ENCODE data around the gene RNF43.
A peak's percentile ranks its signal among the peaks of the same experiment; 100 is the strongest.

The RNF43 gene

GRCh38 chr17:58415371-58416055 lies 1.8 kb downstream of the RNF43 start:
- peaks cover 67% of the 10 kb centered on the region for H3K4me1 Mint-ChIP-seq (ENCODE audit: low read depth)
- H3K27ac Mint-ChIP-seq: peak overlapping the region; percentile 64
- H3K4me3 Mint-ChIP-seq: peak overlapping the region; percentile 59
- no peaks in the 10 kb centered on the region for H3K9me3 Mint-ChIP-seq
- H3K36me3 Mint-ChIP-seq (ENCODE audit: low read depth): peaks cover 3% of the 10 kb centered on the region
- DNase-seq (ENCODE audit: low spot score): peak; percentile 26
- H3K27me3 Mint-ChIP-seq (ENCODE audit: low read depth): peaks cover under 1% of the 10 kb centered on the region

GRCh38 chr17:58414596-58414997 lies 2.7 kb downstream of the RNF43 start:
- no peak for DNase-seq (ENCODE audit: low spot score)
- H3K4me1 Mint-ChIP-seq (ENCODE audit: low read depth): peaks cover 71% of the 10 kb centered on the region
- no peaks in the 10 kb centered on the region for H3K9me3 Mint-ChIP-seq
- peak overlapping the region; percentile 59 for H3K4me3 Mint-ChIP-seq
- no peaks in the 10 kb centered on the region for H3K27me3 Mint-ChIP-seq (ENCODE audit: low read depth)
- peak overlapping the region; percentile 73 for H3K27ac Mint-ChIP-seq
- H3K36me3 Mint-ChIP-seq (ENCODE audit: low read depth): peaks cover 3% of the 10 kb centered on the region

GRCh38 chr17:58413684-58414083 lies 3.6 kb downstream of the RNF43 start:
- Mint-ChIP-seq H3K27ac (peak overlapping the region; percentile 87), H3K9me3 (no peaks in the 10 kb centered on the region), H3K4me1 (ENCODE audit: low read depth) (peaks cover 80% of the 10 kb centered on the region), H3K27me3 (ENCODE audit: low read depth) (no peaks in the 10 kb centered on the region), H3K4me3 (peak overlapping the region; percentile 83), H3K36me3 (ENCODE audit: low read depth) (peaks cover 3% of the 10 kb centered on the region)
- no peak for DNase-seq (ENCODE audit: low spot score)

GRCh38 chr17:58412961-58413586 lies 4.3 kb downstream of the RNF43 start:
- no peaks in the 10 kb centered on the region for H3K9me3 Mint-ChIP-seq
- peak overlapping the region; percentile 87 for H3K27ac Mint-ChIP-seq

GRCh38 chr17:58412064-58412703 lies 5.2 kb downstream of the RNF43 start:
- no peaks in the 10 kb centered on the region for H3K9me3 Mint-ChIP-seq
- DNase-seq (ENCODE audit: low spot score): no peak
- H3K27me3 Mint-ChIP-seq (ENCODE audit: low read depth): no peaks in the 10 kb centered on the region
- peak overlapping the region; percentile 83 for H3K4me3 Mint-ChIP-seq
- peaks cover 79% of the 10 kb centered on the region for H3K4me1 Mint-ChIP-seq (ENCODE audit: low read depth)
- H3K36me3 Mint-ChIP-seq (ENCODE audit: low read depth): peaks cover 4% of the 10 kb centered on the region
- H3K27ac Mint-ChIP-seq: peak overlapping the region; percentile 79

More at GRCh38 chr17:58412961-58413586, 4.3 kb downstream of the RNF43 start:
- Mint-ChIP-seq H3K4me1 (ENCODE audit: low read depth) (peaks cover 81% of the 10 kb centered on the region), H3K4me3 (peak overlapping the region; percentile 83), H3K36me3 (ENCODE audit: low read depth) (peaks cover 3% of the 10 kb centered on the region), H3K27me3 (ENCODE audit: low read depth) (no peaks in the 10 kb centered on the region)
- DNase-seq (ENCODE audit: low spot score): peak; percentile 33

GRCh38 chr17:58411408-58411894 lies 5.9 kb downstream of the RNF43 start:
- Mint-ChIP-seq H3K9me3 (no peaks in the 10 kb centered on the region), H3K27me3 (ENCODE audit: low read depth) (no peaks in the 10 kb centered on the region), H3K36me3 (ENCODE audit: low read depth) (peaks cover 4% of the 10 kb centered on the region), H3K4me1 (ENCODE audit: low read depth) (peaks cover 72% of the 10 kb centered on the region), H3K4me3 (peak overlapping the region; percentile 83), H3K27ac (peak overlapping the region; percentile 79)
- no peak for DNase-seq (ENCODE audit: low spot score)

GRCh38 chr17:58410714-58411407 lies 6.5 kb downstream of the RNF43 start:
- no peaks in the 10 kb centered on the region for H3K9me3 Mint-ChIP-seq
- H3K27ac Mint-ChIP-seq: no peak overlapping the region
- peaks cover 4% of the 10 kb centered on the region for H3K36me3 Mint-ChIP-seq (ENCODE audit: low read depth)
- H3K27me3 Mint-ChIP-seq (ENCODE audit: low read depth): no peaks in the 10 kb centered on the region
- H3K4me3 Mint-ChIP-seq: peak overlapping the region; percentile 28
- H3K4me1 Mint-ChIP-seq (ENCODE audit: low read depth): peaks cover 68% of the 10 kb centered on the region
- no peak for DNase-seq (ENCODE audit: low spot score)

GRCh38 chr17:58409432-58409831 lies 7.9 kb downstream of the RNF43 start:
- DNase-seq (ENCODE audit: low spot score): no peak
- Mint-ChIP-seq H3K9me3 (no peaks in the 10 kb centered on the region), H3K4me1 (ENCODE audit: low read depth) (peaks cover 59% of the 10 kb centered on the region), H3K27me3 (ENCODE audit: low read depth) (no peaks in the 10 kb centered on the region), H3K27ac (no peak overlapping the region), H3K36me3 (ENCODE audit: low read depth) (peaks cover 6% of the 10 kb centered on the region), H3K4me3 (no peak overlapping the region)

GRCh38 chr17:58403311-58403710 lies 14.0 kb downstream of the RNF43 start:
- peaks cover 42% of the 10 kb centered on the region for H3K4me1 Mint-ChIP-seq (ENCODE audit: low read depth)
- H3K27ac Mint-ChIP-seq: no peak overlapping the region
- no peaks in the 10 kb centered on the region for H3K27me3 Mint-ChIP-seq (ENCODE audit: low read depth)
- H3K9me3 Mint-ChIP-seq: no peaks in the 10 kb centered on the region
- no peak overlapping the region for H3K4me3 Mint-ChIP-seq
- peaks cover 6% of the 10 kb centered on the region for H3K36me3 Mint-ChIP-seq (ENCODE audit: low read depth)
- no peak for DNase-seq (ENCODE audit: low spot score)

- Mint-ChIP-seq H3K27me3 (ENCODE audit: low read depth) (no peaks in the 10 kb centered on the region), H3K4me1 (ENCODE audit: low read depth) (peaks cover 39% of the 10 kb centered on the region), H3K27ac (no peak overlapping the region), H3K9me3 (no peaks in the 10 kb centered on the region), H3K36me3 (ENCODE audit: low read depth) (peaks cover 4% of the 10 kb centered on the region), H3K4me3 (peak overlapping the region; percentile 38)
- no peak for DNase-seq (ENCODE audit: low spot score)
These were observed 14.7 kb downstream of the RNF43 start for GRCh38 chr17:58402679-58403078.

- peak; percentile 62 for DNase-seq (ENCODE audit: low spot score)
- H3K27ac Mint-ChIP-seq: peak overlapping the region; percentile 20
- peak overlapping the region; percentile 38 for H3K4me3 Mint-ChIP-seq
- H3K36me3 Mint-ChIP-seq (ENCODE audit: low read depth): peaks cover 4% of the 10 kb centered on the region
- no peaks in the 10 kb centered on the region for H3K27me3 Mint-ChIP-seq (ENCODE audit: low read depth)
- H3K9me3 Mint-ChIP-seq: no peaks in the 10 kb centered on the region
- peaks cover 36% of the 10 kb centered on the region for H3K4me1 Mint-ChIP-seq (ENCODE audit: low read depth)
These were observed 15.3 kb downstream of the RNF43 start for GRCh38 chr17:58402047-58402446.

GRCh38 chr17:58401287-58401686 lies 16.0 kb downstream of the RNF43 start:
- Mint-ChIP-seq H3K4me3 (no peak overlapping the region), H3K27ac (no peak overlapping the region), H3K27me3 (ENCODE audit: low read depth) (no peaks in the 10 kb centered on the region), H3K36me3 (ENCODE audit: low read depth) (peaks cover 4% of the 10 kb centered on the region), H3K9me3 (no peaks in the 10 kb centered on the region), H3K4me1 (ENCODE audit: low read depth) (peaks cover 34% of the 10 kb centered on the region)
- DNase-seq (ENCODE audit: low spot score): no peak

- DNase-seq (ENCODE audit: low spot score): no peak
- Mint-ChIP-seq H3K27me3 (ENCODE audit: low read depth) (no peaks in the 10 kb centered on the region), H3K36me3 (ENCODE audit: low read depth) (peaks cover 4% of the 10 kb centered on the region), H3K27ac (no peak overlapping the region), H3K4me1 (ENCODE audit: low read depth) (peaks cover 37% of the 10 kb centered on the region), H3K9me3 (no peaks in the 10 kb centered on the region), H3K4me3 (no peak overlapping the region)
These were observed 16.5 kb downstream of the RNF43 start for GRCh38 chr17:58400826-58401225.

- Mint-ChIP-seq H3K27me3 (ENCODE audit: low read depth) (no peaks in the 10 kb centered on the region), H3K9me3 (no peaks in the 10 kb centered on the region), H3K27ac (no peak overlapping the region), H3K4me3 (no peak overlapping the region), H3K36me3 (ENCODE audit: low read depth) (peaks cover 2% of the 10 kb centered on the region), H3K4me1 (ENCODE audit: low read depth) (peaks cover 35% of the 10 kb centered on the region)
- DNase-seq (ENCODE audit: low spot score): no peak
These were observed 17.4 kb downstream of the RNF43 start for GRCh38 chr17:58399974-58400373.

Measured in T-helper 2 cell treated with Interferon-gamma antibody and Interleukin-4, amounts not matched to agents 5 μg/mL and 100 μg/mL, for 36 hours (primary cell).